Measurements from ENCODE around the gene HOXC10.

Gene HOXC10

DNA sequence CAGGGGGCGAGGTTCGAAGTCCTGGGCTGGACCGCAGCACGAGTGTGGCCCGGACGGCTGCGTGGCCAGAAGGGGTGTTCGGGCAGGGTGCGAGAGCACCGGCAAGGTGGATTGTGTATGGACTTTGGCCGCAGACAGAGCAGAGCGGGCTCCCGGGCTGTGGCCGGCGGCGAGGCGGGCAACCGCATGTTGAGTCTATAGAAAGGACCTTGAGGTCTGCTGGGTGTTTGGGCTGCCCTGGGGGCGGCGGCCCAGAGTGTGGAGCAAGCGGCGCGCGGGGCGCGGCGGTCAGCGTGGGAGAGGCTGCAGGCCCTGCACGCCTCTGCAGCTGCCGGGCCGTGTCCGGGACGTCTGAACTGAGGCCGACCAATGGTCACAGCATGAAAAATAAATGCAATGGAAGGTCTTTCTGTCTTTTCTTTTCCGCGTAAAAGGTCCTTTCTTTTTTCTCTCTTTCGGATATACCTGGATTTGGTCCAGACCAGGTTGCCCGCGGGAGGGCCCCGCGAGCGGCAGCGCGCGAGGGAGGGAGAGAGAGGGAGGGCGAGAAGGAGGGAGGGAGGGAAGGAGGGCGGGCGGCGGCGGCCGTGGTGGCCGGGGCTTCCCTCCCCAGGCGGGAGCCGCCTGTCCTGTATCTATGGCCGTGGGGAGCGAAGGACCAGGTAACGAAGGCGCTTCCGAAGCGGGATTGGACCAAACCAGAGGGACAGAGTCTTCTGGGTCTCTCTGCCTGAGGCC, 9.5 kb downstream of the HOXC10 start:
- ChIA-PET POLR2A (interaction anchor here (0.8 to 1.4 kb wide), 4 partner anchors 15 to 213 kb away, joined by 3 read pairs; partner anchors contain the start of gene HOXC8), CTCF (interaction anchor here (0.6 to 1.4 kb wide), 5 partner anchors 9 to 248 kb away, joined by 3 read pairs; partner anchors contain the start of gene HOXC10)
- no peak for DNase-seq (ENCODE audit: extremely low spot score)
- TF ChIP-seq L3MBTL2 (conservative IDR thresholded peaks at IDR 0.05) (peak; percentile 28; the same call in 1 of the 2 replicates), NFRKB (IDR thresholded peaks at IDR 0.05) (no peak), SP1 (IDR thresholded peaks at IDR 0.05) (no peak), FOXK2 (IDR thresholded peaks at IDR 0.05) (no peak)

DNA sequence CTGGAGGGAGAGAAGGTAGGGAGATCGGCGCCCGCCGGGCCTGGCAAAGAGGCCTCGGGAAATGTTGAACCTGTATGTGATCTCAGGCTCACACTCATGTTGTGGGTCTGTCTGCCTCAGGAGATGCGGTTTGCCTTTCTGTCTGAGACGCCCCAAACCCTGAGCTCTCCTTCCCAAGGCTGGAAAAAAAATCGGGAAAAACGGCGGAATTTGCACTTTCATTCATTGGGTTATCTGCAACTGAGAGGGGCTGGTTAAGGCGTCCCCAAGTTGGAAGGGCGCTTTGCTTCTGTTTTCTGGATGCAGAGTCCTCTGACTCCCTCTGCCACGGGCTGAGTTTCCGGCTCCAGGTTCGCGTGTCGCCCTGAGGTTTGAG, 10.0 kb downstream of the HOXC10 start:
- no peak for DNase-seq (ENCODE audit: extremely low spot score)
- ChIA-PET CTCF (interaction anchor here (0.6 to 1.4 kb wide), 6 partner anchors 10 to 251 kb away, joined by 3 to 4 read pairs (median 3); partner anchors contain the start of gene HOXC10), POLR2A (interaction anchor here (0.6 to 7.6 kb wide), 8 partner anchors 8 to 212 kb away, joined by 3 to 69 read pairs (median 3); partner anchors contain the start of genes HOXC10 and HOXC8)
- TF ChIP-seq FOXM1 (IDR thresholded peaks at IDR 0.05; ENCODE audit: borderline replicate concordance) (no peak), TARDBP (IDR thresholded peaks at IDR 0.05) (no peak), NFRKB (IDR thresholded peaks at IDR 0.05) (no peak), ZNF384 (IDR thresholded peaks at IDR 0.05) (no peak), ARNT (IDR thresholded peaks at IDR 0.05) (no peak), L3MBTL2 (conservative IDR thresholded peaks at IDR 0.05) (no peak), BHLHE40 (IDR thresholded peaks at IDR 0.05; ENCODE audit: borderline replicate concordance) (no peak), ELF4 (IDR thresholded peaks at IDR 0.05) (no peak), FOXK2 (IDR thresholded peaks at IDR 0.05) (no peak), SP1 (IDR thresholded peaks at IDR 0.05) (no peak), FOXA1 (IDR thresholded peaks at IDR 0.05) (no peak), HDGF (IDR thresholded peaks at IDR 0.05; ENCODE audit: borderline replicate concordance) (no peak), LEF1 (IDR thresholded peaks at IDR 0.05; ENCODE audit: borderline replicate concordance) (no peak), SUZ12 (IDR thresholded peaks at IDR 0.05) (no peak)
- TF ChIP-seq, protein P1, sequence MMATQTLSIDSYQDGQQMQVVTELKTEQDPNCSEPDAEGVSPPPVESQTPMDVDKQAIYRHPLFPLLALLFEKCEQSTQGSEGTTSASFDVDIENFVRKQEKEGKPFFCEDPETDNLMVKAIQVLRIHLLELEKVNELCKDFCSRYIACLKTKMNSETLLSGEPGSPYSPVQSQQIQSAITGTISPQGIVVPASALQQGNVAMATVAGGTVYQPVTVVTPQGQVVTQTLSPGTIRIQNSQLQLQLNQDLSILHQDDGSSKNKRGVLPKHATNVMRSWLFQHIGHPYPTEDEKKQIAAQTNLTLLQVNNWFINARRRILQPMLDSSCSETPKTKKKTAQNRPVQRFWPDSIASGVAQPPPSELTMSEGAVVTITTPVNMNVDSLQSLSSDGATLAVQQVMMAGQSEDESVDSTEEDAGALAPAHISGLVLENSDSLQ (IDR thresholded peaks at IDR 0.05), result no peak

DNA sequence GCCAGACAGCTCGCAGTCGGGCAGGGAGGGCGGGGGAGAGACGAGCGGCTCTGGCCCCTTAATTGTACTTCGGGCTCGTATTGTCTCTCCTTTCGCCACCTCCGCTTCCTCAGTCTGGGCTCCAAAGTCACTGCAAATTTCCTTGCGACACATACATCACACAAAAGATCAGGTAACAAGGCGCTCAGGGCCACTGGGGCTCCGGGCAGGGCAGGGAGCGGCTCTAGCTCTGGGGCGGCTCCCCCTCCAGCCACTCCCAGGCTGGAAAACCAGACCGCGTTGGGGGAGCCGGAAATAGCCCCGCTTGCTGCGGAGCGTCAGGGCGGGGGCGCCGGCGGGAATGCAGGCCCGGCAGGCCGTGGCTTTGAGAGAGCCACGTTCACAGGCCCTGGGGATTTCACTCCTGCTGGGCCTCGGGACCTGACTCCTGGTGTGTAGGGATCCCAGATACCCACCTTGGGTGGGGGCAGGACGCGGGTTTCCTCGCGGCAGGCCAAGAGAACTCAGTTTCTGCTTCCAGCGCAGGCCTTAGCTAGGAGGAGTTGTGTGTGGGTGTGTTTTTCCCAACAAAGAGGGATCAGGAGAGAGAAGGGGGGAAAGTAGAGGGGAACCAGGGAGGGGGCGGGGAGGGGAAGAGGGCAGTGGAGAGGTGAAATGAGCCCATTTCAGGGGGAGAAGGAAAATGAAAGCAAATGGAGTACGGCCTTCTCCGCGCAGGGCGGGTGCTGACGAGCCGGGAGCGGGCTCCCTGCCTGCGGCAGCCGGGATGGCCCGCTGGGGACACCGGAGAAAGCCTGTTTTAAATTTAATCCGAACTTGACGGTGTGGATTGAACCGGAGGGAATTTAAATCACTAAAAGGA, 10.7 kb downstream of the HOXC10 start:
- no peak for DNase-seq (ENCODE audit: extremely low spot score)
- ChIA-PET POLR2A (interaction anchor here (0.6 to 7.6 kb wide), 10 partner anchors 9 to 212 kb away, joined by 3 to 69 read pairs (median 3); partner anchors contain the start of genes HOXC10 and HOXC8), CTCF (interaction anchor here (0.8 to 1.4 kb wide), 5 partner anchors 11 to 252 kb away, joined by 3 to 4 read pairs (median 3); partner anchors contain the start of gene HOXC10)
- TF ChIP-seq SUZ12 (IDR thresholded peaks at IDR 0.05) (no peak), NFRKB (IDR thresholded peaks at IDR 0.05) (no peak), CTBP1 (IDR thresholded peaks at IDR 0.05; ENCODE audit: borderline replicate concordance) (no peak), TARDBP (IDR thresholded peaks at IDR 0.05) (no peak), SP1 (IDR thresholded peaks at IDR 0.05) (no peak), ARNT (IDR thresholded peaks at IDR 0.05) (no peak), FOXA1 (IDR thresholded peaks at IDR 0.05) (no peak), FOXK2 (IDR thresholded peaks at IDR 0.05) (no peak), BHLHE40 (IDR thresholded peaks at IDR 0.05; ENCODE audit: borderline replicate concordance) (no peak), L3MBTL2 (conservative IDR thresholded peaks at IDR 0.05) (no peak), LEF1 (IDR thresholded peaks at IDR 0.05; ENCODE audit: borderline replicate concordance) (no peak), FOXM1 (IDR thresholded peaks at IDR 0.05; ENCODE audit: borderline replicate concordance) (no peak), HDGF (IDR thresholded peaks at IDR 0.05; ENCODE audit: borderline replicate concordance) (no peak), ELF4 (IDR thresholded peaks at IDR 0.05) (no peak)
- TF ChIP-seq, protein P1 (IDR thresholded peaks at IDR 0.05), result no peak

DNA sequence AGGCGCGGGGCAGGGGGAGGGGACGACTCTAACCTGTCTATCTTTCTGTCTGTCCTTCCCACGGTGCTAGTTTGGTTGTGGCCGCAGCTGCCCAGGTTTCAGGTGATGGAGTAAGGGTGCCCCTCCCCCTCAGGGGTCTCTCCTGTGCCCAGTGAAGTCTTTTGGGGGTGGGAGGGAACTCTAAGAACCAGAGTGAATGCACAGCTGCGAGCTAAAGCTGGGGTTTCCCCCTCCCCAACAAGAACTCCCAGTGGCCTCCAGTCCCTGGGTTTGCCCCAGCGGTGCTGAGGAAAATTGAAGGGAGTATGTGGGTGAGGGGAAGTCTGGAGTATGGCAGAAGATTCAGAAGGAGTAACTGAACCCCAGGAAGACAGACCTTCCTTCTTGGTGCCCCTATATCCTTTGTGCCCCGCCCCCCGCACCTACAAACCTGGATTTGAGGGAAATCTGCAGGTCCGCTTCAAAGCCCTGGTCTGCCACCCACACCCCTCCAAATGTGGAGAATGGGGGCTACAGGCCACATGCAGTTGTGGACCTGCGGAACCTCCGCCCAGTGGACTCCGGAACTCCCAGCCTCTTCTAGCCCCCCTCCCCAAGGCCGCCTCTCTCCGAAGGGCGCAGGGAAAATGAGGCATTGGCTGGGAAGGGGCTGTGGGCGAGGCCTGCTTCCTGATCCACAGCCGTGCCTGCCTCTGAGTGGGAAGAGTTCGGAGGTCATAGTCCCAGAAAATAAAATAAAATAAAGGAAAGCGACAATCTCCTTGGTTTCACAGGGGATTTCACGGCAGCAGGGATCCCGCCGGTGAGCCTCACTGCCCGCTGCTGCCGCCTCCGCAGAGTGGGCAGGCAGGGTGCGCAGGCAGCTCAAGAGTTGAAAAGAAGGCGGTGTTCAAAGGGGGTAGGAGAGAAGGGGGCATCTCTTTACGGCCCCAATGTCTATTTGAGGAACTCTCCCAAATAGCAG, 11.6 kb downstream of the HOXC10 start:
- no peak for TF ChIP-seq ELF4 (IDR thresholded peaks at IDR 0.05)
- TF ChIP-seq HDGF (IDR thresholded peaks at IDR 0.05; ENCODE audit: borderline replicate concordance), result 0 out of 2 replicates have a peak, but pooled peaks have one; percentile 14
- no peak for DNase-seq (ENCODE audit: extremely low spot score)
- CTCF ChIA-PET, result interaction anchor here (1.4 to 4.8 kb wide), 5 partner anchors 8 to 218 kb away, joined by 3 to 27 read pairs (median 7); partner anchors contain the start of gene HOXC10
- POLR2A ChIA-PET, result interaction anchor here (0.8 to 7.6 kb wide), 6 partner anchors 10 to 209 kb away, joined by 3 to 69 read pairs (median 4); partner anchors contain the start of genes HOXC10 and HOXC8

Data from HEK293T (cell line).